T-helper 2 cell treated with Interferon-gamma antibody and Interleukin-4, amounts not matched to agents 100 ng/mL and 5 ng/mL, for 36 hours (primary cell): ENCODE data around the gene RPS18. TPM values are rescaled to one million over a fixed set of nuclear protein-coding genes. Genes with fewer than 3 reads are reported as not detected.

Source experiments
- intact Hi-C: fragments of 100-400 bp; cut with micrococcal nuclease; formaldehyde crosslinking; loops from one replicate; pipeline ENCODE4 v1.15.1; 2023
- total RNA-seq: library from RNA; stranded (reverse); gene quantifications from 2 replicates; pipeline ENCODE4 v1.2.3, GENCODE V29; 2022

RPS18 gene
- total RNA-seq, 1 donor from 2014 or later, result 2,577 TPM

- intact Hi-C loops, result loop anchor here (5.0 to 10.0 kb wide), 4 partner anchors 111 to 458 kb away; partner anchors contain the start of genes HSD17B8, PSMB9, RXRB and SLC39A7
Measured at GRCh38 chr6:33313105-33313708, 41.3 kb downstream of the RPS18 start.

- intact Hi-C loops, result loop anchor here (1.0 to 10.0 kb wide), 6 partner anchors 9 to 459 kb away; partner anchors contain the start of genes HSD17B8, PSMB9, RXRB and SLC39A7
Measured at GRCh38 chr6:33313709-33314514, 42.0 kb downstream of the RPS18 start, which contains the start of gene TAPBP. Gene TAPBP (minus strand): TSS chr6:33314078. CDS start chr6:33314041, 37 bp downstream.

- intact Hi-C loops, result loop anchor here (1.0 to 10.0 kb wide), 6 partner anchors 9 to 460 kb away; partner anchors contain the start of genes HSD17B8, PSMB9, RXRB and SLC39A7
Measured at GRCh38 chr6:33314515-33314942, 42.7 kb downstream of the RPS18 start.

GRCh38 chr6:33314943-33315792, 43.3 kb downstream of the RPS18 start:
- intact Hi-C loops, result loop anchor here (1.0 to 10.0 kb wide), 6 partner anchors 8 to 460 kb away; partner anchors contain the start of genes HSD17B8, PSMB9, RXRB and SLC39A7

- intact Hi-C loops, result loop anchor here (10.0 kb wide), 2 partner anchors 259 to 461 kb away; partner anchors contain the start of genes PSMB9 and TAP1
Measured at GRCh38 chr6:33315793-33316602, 44.1 kb downstream of the RPS18 start.

- intact Hi-C loops, result loop anchor here (1.0 to 10.0 kb wide), 6 partner anchors 28 to 462 kb away; partner anchors contain the start of genes CUTA, KIFC1, PSMB9 and TAP1
Measured at GRCh38 chr6:33316603-33317418, 44.9 kb downstream of the RPS18 start.

- intact Hi-C loops, result loop anchor here (1.0 to 10.0 kb wide), 6 partner anchors 28 to 463 kb away; partner anchors contain the start of genes CUTA, KIFC1, PSMB9 and TAP1
Measured at GRCh38 chr6:33317419-33317668, 45.5 kb downstream of the RPS18 start.

- intact Hi-C loops, result loop anchor here (1.0 to 10.0 kb wide), 6 partner anchors 27 to 463 kb away; partner anchors contain the start of genes CUTA, KIFC1, PSMB9 and TAP1
Measured at GRCh38 chr6:33317669-33318425, 46.0 kb downstream of the RPS18 start, which contains the start of gene ZBTB22. Gene ZBTB22 (minus strand): TSS chr6:33317744. CDS start chr6:33316916, 828 bp downstream.

- intact Hi-C loops, result loop anchor here (10.0 kb wide), 2 partner anchors 256 to 464 kb away; partner anchors contain the start of genes PSMB9 and TAP1
Measured at GRCh38 chr6:33318426-33319073, 46.7 kb downstream of the RPS18 start.

- intact Hi-C loops, result loop anchor here (10.0 kb wide), 2 partner anchors 255 to 465 kb away; partner anchors contain the start of genes PSMB9 and TAP1
Measured at GRCh38 chr6:33319939-33320314, 48.1 kb downstream of the RPS18 start.

- intact Hi-C loops, result no loop called here
Measured at GRCh38 chr6:33320315-33321181, 48.7 kb downstream of the RPS18 start.

- intact Hi-C loops, result no loop called here
Measured at GRCh38 chr6:33321227-33321626, 49.4 kb downstream of the RPS18 start.

- intact Hi-C loops, result loop anchor here (1.0 kb wide), 5 partner anchors 9 to 87 kb away; partner anchors contain the start of genes KIFC1, TAPBP and VPS52
Measured at GRCh38 chr6:33323623-33323948, 51.7 kb downstream of the RPS18 start.

- intact Hi-C loops, result no loop called here
Measured at GRCh38 chr6:33324125-33324524, 52.2 kb downstream of the RPS18 start.
